ENCODE measurements around the gene DRC1. TPM values are rescaled to one million over a fixed set of nuclear protein-coding genes. Genes with fewer than 3 reads are reported as not detected.

Gene DRC1
- total and polyA plus RNA-seq, 2 of the 4 experiments (the other 2 are of a cell fraction), result 0.18 TPM; not detected in 1

GRCh38 chr2:26455670-26456439 is 54.1 kb downstream of the DRC1 start:
- H2BK120ac ChIP-seq (ENCODE audit: low read depth, low read length), result no peak overlapping the region
- no peak overlapping the region for H2BK5ac ChIP-seq (ENCODE audit: low read depth, low read length, poor library complexity, severe bottlenecking)
- no peaks in the 10 kb centered on the region for H3K9me1 ChIP-seq (ENCODE audit: insufficient read depth, low read length)
- H3K4me1 ChIP-seq (ENCODE audit: control insufficient read depth, insufficient read depth, low read length), result no peaks in the 10 kb centered on the region
- in situ Hi-C loops (cut with MboI; ENCODE audit: low sequenced_read_pairs), result no loop called here
- intact Hi-C loops (cut with micrococcal nuclease), result no loop called here
- ATAC-seq (ENCODE audit: low read depth) (no peak), DNase-seq (no peak)
- H3K56ac ChIP-seq (ENCODE audit: extremely low read depth, insufficient read depth, low read length), result no peak overlapping the region
- no peak overlapping the region for H2AFZ ChIP-seq (replicated peaks; ENCODE audit: low read length, poor library complexity)
- TF ChIP-seq CHD1 (IDR thresholded peaks at IDR 0.05; ENCODE audit: low read depth, low read length), result no peak
- no peak for TF ChIP-seq RAD21 (IDR thresholded peaks at IDR 0.05; ENCODE audit: low read length)
- TF ChIP-seq CTCF (conservative IDR thresholded peaks at IDR 0.05; ENCODE audit: low read depth, low read length), result no peak
- no peak for TF ChIP-seq NFE2L2 (IDR thresholded peaks at IDR 0.05; ENCODE audit: low read depth, low read length)
- no peak for TF ChIP-seq USF2 (IDR thresholded peaks at IDR 0.05; ENCODE audit: low read depth, low read length)
- TF ChIP-seq BHLHE40 (IDR thresholded peaks at IDR 0.05; ENCODE audit: low read depth, low read length), result no peak
- no peak for TF ChIP-seq CEBPB (IDR thresholded peaks at IDR 0.05; ENCODE audit: low read depth, low read length)
- TF ChIP-seq SMC3 (IDR thresholded peaks at IDR 0.05; ENCODE audit: low read depth, low read length), result no peak
- no peak for TF ChIP-seq POLR2A (IDR thresholded peaks at IDR 0.05; ENCODE audit: low read depth, low read length)
- TF ChIP-seq MXI1 (IDR thresholded peaks at IDR 0.05; ENCODE audit: borderline replicate concordance, low read depth, low read length), result no peak
- TF ChIP-seq FOS (IDR thresholded peaks at IDR 0.05; ENCODE audit: low read depth, low read length), result no peak
- no peak for TF ChIP-seq MAZ (IDR thresholded peaks at IDR 0.05; ENCODE audit: borderline replicate concordance, low read depth, low read length)
- no peak for TF ChIP-seq MAFK (IDR thresholded peaks at IDR 0.05; ENCODE audit: low read depth, low read length)
- TF ChIP-seq ELK1 (IDR thresholded peaks at IDR 0.05; ENCODE audit: borderline replicate concordance, low read depth, low read length), result no peak
- TF ChIP-seq RFX5 (IDR thresholded peaks at IDR 0.05; ENCODE audit: low read depth, low read length), result no peak
- TF ChIP-seq RCOR1 (IDR thresholded peaks at IDR 0.05; ENCODE audit: insufficient replicate concordance, low read length), result no peak
- no peak overlapping the region for H3K23ac ChIP-seq (ENCODE audit: low read depth, low read length)
- H3K79me1 ChIP-seq (ENCODE audit: low read depth in 1 of 2, low read length in 2 of 2), result no peaks in the 10 kb centered on the region
- no peaks in the 10 kb centered on the region for H3K36me3 ChIP-seq (ENCODE audit: control insufficient read depth, insufficient read depth, low read length)
- H3K4me2 ChIP-seq (ENCODE audit: low read depth, low read length), result no peak overlapping the region
- no peak overlapping the region for H4K5ac ChIP-seq (ENCODE audit: low read depth, low read length)
- H3K4me3 ChIP-seq (ENCODE audit: insufficient read depth, low read depth, low read length), result no peak overlapping the region
- H3K27ac ChIP-seq (ENCODE audit: insufficient read depth, low read length), result no peak overlapping the region
- POLR2A ChIA-PET (ENCODE audit: unreplicated experiment), result no interaction called here
- no peak overlapping the region for H2AK5ac ChIP-seq (ENCODE audit: low read depth, low read length)
- CTCF ChIA-PET, result no interaction called here
- H4K20me1 ChIP-seq (ENCODE audit: insufficient read depth, low read length), result no peaks in the 10 kb centered on the region
- no peak overlapping the region for H2BK15ac ChIP-seq (ENCODE audit: low read depth, low read length)
- H3K9ac ChIP-seq (ENCODE audit: low read depth, low read length), result no peak overlapping the region
- no peak overlapping the region for H3K18ac ChIP-seq (ENCODE audit: low read depth, low read length)
- H3K14ac ChIP-seq (replicated peaks; ENCODE audit: low read depth, low read length), result no peak overlapping the region
- H3K27me3 ChIP-seq (ENCODE audit: control insufficient read depth, insufficient read depth, low read length), result peaks cover 34% of the 10 kb centered on the region
- no peak overlapping the region for H4K91ac ChIP-seq (ENCODE audit: insufficient read depth, low read depth, low read length)
- 55% methylated on average over 4 of the region's 18 CpGs; no CpG with 5 or more reads in 1 of the 2 experiments for WGBS, 2 experiments (ENCODE audit: extremely low coverage in 2 of 2, insufficient read length in 1 of 2)
- no peak overlapping the region for H2BK20ac ChIP-seq (ENCODE audit: low read depth, low read length)
- no peaks in the 10 kb centered on the region for H3K9me3 ChIP-seq (ENCODE audit: control insufficient read depth, insufficient read depth, low read length)
- no peak overlapping the region for H2AK9ac ChIP-seq (replicated peaks; ENCODE audit: low read depth, low read length, poor library complexity)
- dilution Hi-C loops (cut with HindIII; ENCODE audit: low sequenced_read_pairs, unreplicated experiment), result no loop called here
- BruUV-seq (replicated peaks), result no TSS peak
- H4K8ac ChIP-seq (ENCODE audit: low read depth in 2 of 2, low read length in 2 of 2), result no peak overlapping the region
- H3K4ac ChIP-seq (ENCODE audit: low read depth, low read length), result no peak overlapping the region
